B cell (primary cell): ENCODE data around the gene FBXO41. TPM values are rescaled to one million over a fixed set of nuclear protein-coding genes. Genes with fewer than 3 reads are reported as not detected.

Experiments used
- ATAC-seq: fragments of 200-7000 bp; cut with Tn5 transposase; one replicate; pipeline ENCODE4 v1.10.0; 2021; ENCODE audit warnings: low read depth, mild to moderate bottlenecking, moderate number of reproducible peaks, moderate library complexity
- CTCF ChIA-PET: fragments of 350-600 bp; sonication (Branson Sonifier 250); formaldehyde crosslinking; loops from one replicate; lab custom pipeline; 2021; ENCODE audit warnings: antibody characterized with exemption, inconsistent platforms; lab: Charles Lee
- POLR2A ChIA-PET: fragments of 350-600 bp; sonication (Branson Sonifier 250); formaldehyde crosslinking; loops from one replicate; lab custom pipeline; 2021; ENCODE audit warnings: antibody characterized with exemption; lab: Charles Lee
- DNase-seq: peaks from one replicate; pipeline ENCODE4 v3.0.0; 2013
- H2AFZ ChIP-seq: 2 replicates; pipeline ENCODE4 v1.6.1; 2012; ENCODE audit warnings: mild to moderate bottlenecking, low read depth, low read length; ENCODE audit not compliant: insufficient read depth, poor library complexity, severe bottlenecking
- H3K27ac ChIP-seq, 2 donors: 1 replicate in 1 of 2; 2 replicates in 1 of 2; pipeline ENCODE4 v1.5.1; 2012 to 2013; ENCODE audit warnings: low read length in 2 of 2, mild to moderate bottlenecking in 2 of 2, moderate library complexity in 1 of 2
- H3K27me3 ChIP-seq, 4 experiments: fragments of 200-600 bp in 1 of 4; sonication (generic) in 1 of 4; replicated peaks in 1 of 4; 1 replicate in 2 of 4; 2 replicates in 2 of 4; pipeline versions ENCODE4 v1.6.1 to v1.7.0; 2013 to 2016; ENCODE audit warnings: low read length in 3 of 4, mild to moderate bottlenecking in 2 of 4, mixed read lengths in 1 of 4, moderate library complexity in 1 of 4; ENCODE audit not compliant: insufficient read depth in 4 of 4, control insufficient read depth in 3 of 4; ENCODE audit errors: control extremely low read depth in 1 of 4
- H3K36me3 ChIP-seq, 2 experiments: replicated peaks in 1 of 2; 1 replicate in 1 of 2; 2 replicates in 1 of 2; pipeline versions ENCODE4 v1.6.1 to v1.7.1; 2013; ENCODE audit warnings: low read length in 1 of 2; ENCODE audit not compliant: insufficient read depth in 2 of 2, control insufficient read depth in 1 of 2; ENCODE audit errors: control extremely low read depth in 1 of 2, extremely low read depth in 1 of 2
- H3K4me1 ChIP-seq, 2 donors: fragments of 200-600 bp in 1 of 2; sonication (generic) in 1 of 2; 1 replicate in 1 of 2; 2 replicates in 1 of 2; pipeline versions ENCODE4 v1.5.1 to v1.6.1; 2013 to 2017; ENCODE audit warnings: low read length in 2 of 2; ENCODE audit not compliant: control insufficient read depth in 2 of 2, insufficient read depth in 2 of 2
- H3K4me2 ChIP-seq: replicated peaks from 2 replicates; pipeline ENCODE3; 2012; ENCODE audit warnings: mild to moderate bottlenecking, low read depth, low read length; ENCODE audit not compliant: poor library complexity, severe bottlenecking
- H3K4me3 ChIP-seq, 5 experiments: fragments of 200-600 bp in 1 of 5; sonication (generic) in 1 of 5; 1 replicate in 3 of 5; 2 replicates in 2 of 5; pipeline versions ENCODE4 v1.5.1 to v1.7.0; 2011 to 2016; ENCODE audit warnings: low read length in 4 of 5, mild to moderate bottlenecking in 4 of 5, low read depth in 2 of 5, control low read depth in 1 of 5, moderate library complexity in 1 of 5; ENCODE audit not compliant: insufficient read depth in 1 of 5; ENCODE audit errors: control extremely low read depth in 1 of 5, extremely low read depth in 1 of 5
- H3K79me2 ChIP-seq: fragments of 200-600 bp; sonication (generic); one replicate; pipeline ENCODE4 v1.6.0; 2016; ENCODE audit warnings: low read length; ENCODE audit not compliant: control insufficient read depth, insufficient read depth
- H3K9ac ChIP-seq: fragments of 200-600 bp; sonication (generic); 2 replicates; pipeline ENCODE4 v1.6.1; 2017; ENCODE audit warnings: mild to moderate bottlenecking, low read length, moderate library complexity
- H3K9me3 ChIP-seq, 3 donors: one replicate each; pipeline versions ENCODE4 v1.6.1 to v1.7.1; 2013; ENCODE audit warnings: low read length in 2 of 3; ENCODE audit not compliant: control insufficient read depth in 2 of 3, insufficient read depth in 1 of 3; ENCODE audit errors: control extremely low read depth in 1 of 3
- H4K20me1 ChIP-seq: 2 replicates; pipeline ENCODE4 v1.6.0; 2012; ENCODE audit warnings: mild to moderate bottlenecking, low read length; ENCODE audit not compliant: insufficient read depth, control insufficient read depth, poor library complexity, severe bottlenecking
- H3K27ac Mint-ChIP-seq: one replicate; pipeline ENCODE4 v1.8.0; 2021; ENCODE audit warnings: mixed read lengths
- H3K27me3 Mint-ChIP-seq: one replicate; pipeline ENCODE4 v1.8.0; 2021; ENCODE audit warnings: mixed read lengths
- H3K4me1 Mint-ChIP-seq: one replicate; pipeline ENCODE4 v1.8.0; 2021; ENCODE audit warnings: mixed read lengths
- H3K4me3 Mint-ChIP-seq: one replicate; pipeline ENCODE4 v1.8.0; 2021; ENCODE audit warnings: mixed read lengths
- H3K9me3 Mint-ChIP-seq: one replicate; pipeline ENCODE4 v1.8.0; 2022; ENCODE audit warnings: mixed read lengths; ENCODE audit not compliant: insufficient read depth
- EZH2 ChIP-seq: IDR thresholded peaks from 2 replicates; pipeline ENCODE4 v1.6.1; 2012; ENCODE audit warnings: borderline replicate concordance, low read depth, mild to moderate bottlenecking, moderate library complexity, low read length; ENCODE audit not compliant: insufficient read depth, poor library complexity, severe bottlenecking
- WGBS: methylation state at CpG from one replicate; pipeline ENCODE4 v1.1.5; 2013; ENCODE audit warnings: missing lambda C conversion rate; ENCODE audit not compliant: insufficient coverage; 5-methylcytosine and 5-hydroxymethylcytosine counted together
- intact Hi-C: fragments of 100-400 bp; cut with micrococcal nuclease; formaldehyde crosslinking; loops from one replicate; pipeline ENCODE4 v1.10.0; 2022
- polyA plus RNA-seq: library from polyadenylated mRNA; depleted of rRNA; stranded (reverse); fragments of >200 nt; gene quantifications from 2 replicates; pipeline ENCODE4 v1.2.3, GENCODE V29; 2012
- total RNA-seq, 2 donors: library from RNA; stranded (reverse); fragments of 120-200 nt in 1 of 2; gene quantifications; 1 replicate in 1 of 2; 2 replicates in 1 of 2; pipeline versions ENCODE4 v1.2.3 to v1.2.4, GENCODE V29; 2013 to 2022
- TF ChIP-seq, protein P1 (sequence below): fragments of 200-600 bp; IDR thresholded peaks from one replicate; pipeline ENCODE4 v1.8.0; 2022; ENCODE audit warnings: antibody characterized with exemption, mild to moderate bottlenecking

FBXO41 gene
- total and polyA plus RNA-seq, 2 donors (not counting 1 experiment from before 2014, with no cell fraction given): 25.2 to 29.6 TPM

DNA sequence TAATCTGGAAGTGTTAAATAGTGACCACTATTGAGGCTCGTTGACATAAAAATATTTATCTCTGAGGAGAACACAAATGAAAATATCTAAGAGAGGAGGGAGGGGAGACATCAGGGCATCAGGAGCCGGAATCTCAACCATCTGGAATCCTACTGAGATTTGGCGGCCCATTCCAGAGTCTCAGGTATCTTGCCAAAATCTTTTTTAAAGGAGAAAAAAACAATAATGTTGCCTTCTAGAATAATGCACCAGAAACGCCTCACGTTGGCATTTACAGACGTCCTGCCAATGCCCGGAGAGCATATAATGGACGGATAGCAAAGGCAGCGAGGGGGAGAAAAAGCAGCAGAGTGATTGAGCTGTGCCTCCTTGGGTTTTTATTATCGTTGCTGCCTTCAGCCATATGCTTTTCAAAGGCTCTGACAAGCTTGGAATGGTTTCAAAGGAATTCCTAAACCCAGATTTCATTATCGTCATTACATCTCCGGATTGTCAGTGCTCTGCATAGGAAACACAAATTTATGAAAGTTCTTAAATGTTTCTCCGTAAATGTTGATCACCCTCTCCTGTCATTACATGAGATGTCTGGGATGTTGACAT, 39.9 kb upstream of the FBXO41 start:
- H3K36me3 ChIP-seq: no peaks in the 10 kb centered on the region
- H3K4me3 ChIP-seq: no peak overlapping the region
- no peak overlapping the region for H3K27ac ChIP-seq
- Mint-ChIP-seq H3K4me3 (no peak overlapping the region), H3K4me1 (no peaks in the 10 kb centered on the region), H3K27ac (no peak overlapping the region), H3K27me3 (peaks cover 48% of the 10 kb centered on the region), H3K9me3 (no peaks in the 10 kb centered on the region)
- DNase-seq (no peak), ATAC-seq (no peak)
- no peaks in the 10 kb centered on the region for H3K9me3 ChIP-seq
- ChIA-PET CTCF (no interaction called here), POLR2A (no interaction called here)
- 73% methylated on average over 10 of the region's 13 CpGs for WGBS
- H3K4me1 ChIP-seq: no peaks in the 10 kb centered on the region
- H4K20me1 ChIP-seq: no peaks in the 10 kb centered on the region
- no peak for TF ChIP-seq EZH2
- TF ChIP-seq, protein P1, sequence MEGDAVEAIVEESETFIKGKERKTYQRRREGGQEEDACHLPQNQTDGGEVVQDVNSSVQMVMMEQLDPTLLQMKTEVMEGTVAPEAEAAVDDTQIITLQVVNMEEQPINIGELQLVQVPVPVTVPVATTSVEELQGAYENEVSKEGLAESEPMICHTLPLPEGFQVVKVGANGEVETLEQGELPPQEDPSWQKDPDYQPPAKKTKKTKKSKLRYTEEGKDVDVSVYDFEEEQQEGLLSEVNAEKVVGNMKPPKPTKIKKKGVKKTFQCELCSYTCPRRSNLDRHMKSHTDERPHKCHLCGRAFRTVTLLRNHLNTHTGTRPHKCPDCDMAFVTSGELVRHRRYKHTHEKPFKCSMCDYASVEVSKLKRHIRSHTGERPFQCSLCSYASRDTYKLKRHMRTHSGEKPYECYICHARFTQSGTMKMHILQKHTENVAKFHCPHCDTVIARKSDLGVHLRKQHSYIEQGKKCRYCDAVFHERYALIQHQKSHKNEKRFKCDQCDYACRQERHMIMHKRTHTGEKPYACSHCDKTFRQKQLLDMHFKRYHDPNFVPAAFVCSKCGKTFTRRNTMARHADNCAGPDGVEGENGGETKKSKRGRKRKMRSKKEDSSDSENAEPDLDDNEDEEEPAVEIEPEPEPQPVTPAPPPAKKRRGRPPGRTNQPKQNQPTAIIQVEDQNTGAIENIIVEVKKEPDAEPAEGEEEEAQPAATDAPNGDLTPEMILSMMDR: no peak
- H3K27me3 ChIP-seq: peaks cover 0 to 19% (median 7%) of the 10 kb centered on the region in 4 experiments
- intact Hi-C loops: no loop called here
- no peaks in the 10 kb centered on the region for H3K79me2 ChIP-seq
- H3K9ac ChIP-seq: no peak overlapping the region
- H3K4me2 ChIP-seq: no peak overlapping the region
- H2AFZ ChIP-seq: no peak overlapping the region

DNA sequence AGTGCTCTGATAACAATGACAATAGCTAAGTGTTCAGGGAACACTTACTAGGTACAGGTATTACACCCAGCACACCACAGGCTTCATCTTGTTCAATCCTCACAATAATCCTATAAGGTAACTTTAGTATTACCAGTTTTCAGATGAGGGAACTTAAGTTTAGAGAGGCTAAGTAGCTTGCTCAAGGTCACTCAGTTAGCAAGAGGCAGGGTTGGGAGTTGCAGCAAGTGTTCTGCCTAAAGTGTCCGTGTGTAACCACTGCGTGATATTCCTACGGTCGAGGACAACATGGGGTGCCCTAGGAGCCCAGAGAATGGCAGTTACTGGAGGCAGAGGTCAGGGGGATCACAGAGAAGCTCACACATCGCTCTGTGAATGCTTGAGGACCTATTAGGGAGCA, 39.3 kb upstream of the FBXO41 start:
- no peak overlapping the region for H3K4me3 ChIP-seq
- no peak overlapping the region for H3K4me2 ChIP-seq
- ATAC-seq: no peak
- no peaks in the 10 kb centered on the region for H3K9me3 Mint-ChIP-seq
- no peak overlapping the region for H2AFZ ChIP-seq
- H3K79me2 ChIP-seq: no peaks in the 10 kb centered on the region
- no peaks in the 10 kb centered on the region for H4K20me1 ChIP-seq
- no peak overlapping the region for H3K27ac Mint-ChIP-seq
- DNase-seq: no peak
- POLR2A ChIA-PET: no interaction called here
- H3K9ac ChIP-seq: no peak overlapping the region
- H3K27me3 ChIP-seq: peaks cover 0 to 26% (median 7%) of the 10 kb centered on the region in 4 experiments
- H3K4me1 ChIP-seq: no peaks in the 10 kb centered on the region
- no peak overlapping the region for H3K27ac ChIP-seq
- TF ChIP-seq EZH2: no peak
- TF ChIP-seq, protein P1: no peak
- H3K36me3 ChIP-seq: no peaks in the 10 kb centered on the region
- WGBS: 78% methylated on average over 5 of the region's 5 CpGs
- H3K27me3 Mint-ChIP-seq: peaks cover 41% of the 10 kb centered on the region
- intact Hi-C loops: no loop called here
- CTCF ChIA-PET: no interaction called here
- no peak overlapping the region for H3K4me3 Mint-ChIP-seq
- no peaks in the 10 kb centered on the region for H3K4me1 Mint-ChIP-seq
- H3K9me3 ChIP-seq: no peaks in the 10 kb centered on the region
